HPDE6-E6E7 (cell line): ENCODE data around the gene POLR2H.
"Not testable (repeated sequence)": the region's sequence is repeated elsewhere in the genome, so short reads cannot be mapped to it uniquely, and the experiment has no call there.

ENCODE experiments used
- DNase-seq: peaks from one replicate; pipeline ENCODE4 v3.0.0; 2011; ENCODE audit warnings: missing footprints; ENCODE audit errors: extremely low spot score

Gene POLR2H

DNA sequence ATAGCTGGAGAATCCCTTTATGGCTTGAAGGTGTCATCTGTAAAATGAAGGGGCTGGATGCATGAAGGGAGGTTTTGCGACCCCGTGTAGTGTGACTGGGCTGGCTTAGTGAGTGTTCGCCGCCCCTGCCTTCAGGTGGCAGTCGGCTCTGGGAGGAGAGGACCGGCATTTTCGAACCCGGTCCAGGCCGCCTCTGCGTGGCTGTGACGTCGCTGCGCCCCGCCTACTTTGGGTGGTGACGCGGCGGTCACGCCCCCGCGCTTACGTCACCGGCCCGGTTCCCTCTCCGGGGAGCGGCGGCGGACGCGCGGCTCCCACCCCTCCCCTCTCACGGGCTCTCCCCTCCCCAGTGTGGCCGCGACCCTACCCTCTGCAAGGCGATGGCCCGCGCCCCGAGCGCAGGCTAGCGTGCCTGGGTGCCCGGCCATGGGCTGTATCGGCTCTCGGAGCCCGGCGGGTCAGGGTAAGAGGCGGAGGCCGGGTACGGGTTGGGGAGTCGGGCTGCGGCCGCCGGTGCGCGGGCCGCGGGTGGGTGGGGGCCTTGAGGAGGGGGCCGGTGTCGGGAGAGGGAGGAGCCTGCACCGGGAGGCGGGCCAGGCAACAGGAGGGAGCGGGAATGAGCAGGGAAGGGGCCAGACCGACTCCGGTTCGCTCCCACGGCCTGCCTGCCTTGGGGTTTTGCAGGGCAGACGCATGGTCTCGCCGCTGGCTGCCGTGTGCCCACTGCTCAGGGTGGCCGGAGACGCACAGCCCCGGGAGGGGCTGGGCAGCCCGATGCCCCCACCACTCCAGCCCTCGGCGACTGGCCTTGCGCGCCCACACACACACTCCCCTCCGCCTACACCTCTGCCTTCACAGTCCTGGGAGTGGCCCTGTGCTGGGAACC is 25.6 kb upstream of the POLR2H start:
- no peak for DNase-seq

DNA sequence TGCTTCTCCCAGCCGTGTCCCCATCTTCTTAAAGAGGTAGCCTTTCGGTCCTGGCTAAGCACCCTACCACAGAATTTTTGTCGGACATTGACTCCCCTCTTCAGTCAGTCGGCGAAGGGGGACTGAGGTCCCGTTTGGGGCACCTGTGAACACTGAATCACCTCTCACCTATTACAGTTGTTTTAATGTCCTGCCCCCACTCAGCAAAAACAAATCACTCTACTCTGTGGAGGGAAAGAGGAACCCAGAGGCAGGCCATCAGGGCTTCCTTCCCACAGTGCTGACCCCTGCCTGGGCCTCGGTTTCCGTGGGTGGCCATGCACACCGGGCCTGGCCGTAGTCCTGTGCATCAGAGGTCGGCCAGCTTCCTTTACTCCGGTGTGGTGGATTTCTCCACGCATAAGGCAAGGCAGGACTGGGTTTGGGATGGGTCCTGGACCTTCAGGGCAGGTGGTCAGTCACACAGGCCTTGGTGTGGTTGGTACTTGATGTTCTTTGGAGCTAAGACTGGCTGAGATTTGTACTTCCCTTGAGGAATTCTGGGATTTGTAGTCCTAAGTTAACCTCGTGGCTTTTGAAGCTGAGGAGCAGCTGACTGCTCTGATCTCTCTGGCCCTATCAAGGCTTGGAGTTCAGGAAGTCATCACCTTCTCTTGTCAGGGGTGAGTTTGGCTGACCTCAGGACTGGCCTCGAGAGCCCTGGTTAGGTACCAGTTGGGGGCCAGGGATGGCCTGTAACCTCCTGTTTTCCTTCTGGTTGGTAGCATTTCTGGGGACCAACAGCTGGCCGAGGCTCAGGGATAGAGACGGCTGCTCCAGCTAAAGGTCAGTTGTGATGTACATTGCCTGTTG is 24.7 kb upstream of the POLR2H start:
- DNase-seq: no peak

DNA sequence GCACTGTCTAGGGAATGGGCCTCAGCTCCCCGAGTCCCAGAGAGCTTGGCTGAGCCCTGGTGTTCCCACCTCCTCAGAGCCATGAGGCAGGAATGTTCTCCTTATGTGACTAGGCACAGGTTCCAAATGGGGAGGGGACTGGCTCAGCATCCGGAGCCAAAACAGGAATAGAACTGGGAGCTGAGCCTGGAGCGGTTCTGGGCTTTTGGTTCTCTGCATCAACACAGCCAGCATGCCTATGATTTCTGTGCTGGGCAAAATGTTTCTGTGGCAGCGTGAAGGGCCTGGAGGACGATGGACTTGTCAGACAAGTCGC is 24.2 kb upstream of the POLR2H start, which contains the start of gene FAM131A:
FAM131A (plus strand) TSS at position 202 of the 316 bp plus-strand sequence; CDS start at position 233, 31 bp downstream.
- DNase-seq: no peak

DNA sequence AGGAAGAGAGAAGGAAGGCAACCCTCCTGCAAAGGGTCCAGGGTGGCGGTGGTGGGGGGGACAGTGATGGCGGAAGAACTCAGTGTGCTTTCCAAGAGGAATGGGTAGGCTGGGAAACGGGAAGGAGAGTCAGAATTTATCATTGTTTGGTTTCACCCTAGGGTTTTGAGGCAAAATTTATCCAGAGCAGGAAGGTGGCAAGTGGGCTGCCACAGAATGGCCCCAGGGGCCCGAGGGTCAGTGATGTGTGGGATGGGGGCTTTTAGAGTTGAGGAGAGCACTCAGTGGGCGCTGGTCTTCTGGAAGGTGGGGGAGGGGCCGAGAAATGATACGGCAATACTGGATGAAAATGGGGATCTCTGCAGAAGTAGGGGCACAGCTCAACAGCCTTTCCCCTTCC is 23.5 kb upstream of the POLR2H start:
- DNase-seq: no peak

DNA sequence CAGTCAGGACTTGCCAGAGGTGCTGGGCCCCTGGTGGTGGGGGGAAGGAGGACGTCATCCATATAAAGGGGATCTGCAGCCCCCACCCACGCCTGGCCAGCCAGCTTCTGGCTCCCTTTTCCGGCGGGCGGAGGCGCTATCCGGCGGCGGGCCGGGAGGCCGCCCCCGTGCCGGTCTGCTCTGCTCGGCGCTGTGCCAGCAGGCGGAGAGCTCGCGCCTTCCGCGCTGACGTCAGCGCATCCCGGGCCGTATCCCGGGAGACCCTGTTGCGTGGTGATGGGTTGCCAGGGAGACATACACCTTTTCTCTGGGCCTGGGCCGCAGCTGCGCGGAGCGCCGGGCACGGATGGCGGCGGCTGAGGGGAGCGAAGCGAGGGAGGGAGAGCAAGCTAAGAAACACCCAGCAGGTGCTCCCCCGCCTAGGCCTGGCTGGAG is 23.0 kb upstream of the POLR2H start:
- no peak for DNase-seq

DNA sequence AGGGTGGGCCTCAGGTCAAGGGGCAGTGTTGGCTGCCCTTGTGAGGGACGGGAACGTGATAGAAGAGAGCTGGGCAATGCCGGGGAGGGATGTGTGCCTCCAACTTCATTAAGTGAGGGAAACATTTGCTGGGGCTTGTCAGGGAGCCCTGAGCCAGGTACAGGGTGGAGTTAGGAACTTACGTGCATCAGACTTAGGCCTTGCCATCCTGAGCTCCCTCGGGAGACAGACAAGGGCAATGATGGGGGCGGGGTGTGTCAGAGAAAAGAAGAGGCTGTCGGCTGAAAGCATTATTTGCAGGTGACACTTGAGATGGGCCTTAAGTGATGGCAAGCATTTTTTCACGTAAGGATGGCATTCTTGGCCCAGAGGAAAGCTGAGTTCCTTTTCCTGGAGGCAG is 22.5 kb upstream of the POLR2H start:
- DNase-seq: no peak

DNA sequence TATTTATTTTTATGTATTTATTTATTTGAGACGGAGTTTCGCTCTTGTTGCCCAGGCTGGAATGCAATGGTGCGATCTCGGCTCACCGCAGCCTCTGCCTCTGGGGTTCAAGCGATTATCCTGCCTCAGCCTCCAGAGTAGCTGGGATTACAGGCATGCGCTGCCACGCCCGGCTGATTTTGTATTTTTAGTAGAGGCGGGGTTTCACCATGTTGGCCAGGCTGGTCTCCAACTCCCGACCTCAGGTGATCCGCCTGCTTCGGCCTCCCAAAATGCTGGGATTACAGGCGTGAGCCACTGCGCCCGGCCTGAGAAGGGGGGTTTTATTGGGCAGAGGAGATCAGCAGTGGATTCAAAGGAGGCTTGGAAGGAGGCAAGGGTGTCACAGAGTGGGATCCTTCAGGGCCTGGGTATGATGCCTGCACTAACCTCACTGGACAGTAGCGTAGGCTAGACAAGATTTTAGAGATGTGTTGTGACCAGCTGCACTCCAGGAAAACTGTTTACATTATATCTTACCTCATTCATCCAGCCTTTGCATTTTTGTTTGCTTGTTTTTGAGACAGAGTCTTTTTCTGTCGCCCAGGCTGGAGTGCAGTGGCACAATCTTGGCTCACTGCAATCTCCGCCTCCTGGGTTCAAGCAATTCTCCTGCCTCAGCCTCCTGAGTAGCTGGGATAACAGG is 21.9 kb upstream of the POLR2H start:
- DNase-seq: not testable (repeated sequence)

DNA sequence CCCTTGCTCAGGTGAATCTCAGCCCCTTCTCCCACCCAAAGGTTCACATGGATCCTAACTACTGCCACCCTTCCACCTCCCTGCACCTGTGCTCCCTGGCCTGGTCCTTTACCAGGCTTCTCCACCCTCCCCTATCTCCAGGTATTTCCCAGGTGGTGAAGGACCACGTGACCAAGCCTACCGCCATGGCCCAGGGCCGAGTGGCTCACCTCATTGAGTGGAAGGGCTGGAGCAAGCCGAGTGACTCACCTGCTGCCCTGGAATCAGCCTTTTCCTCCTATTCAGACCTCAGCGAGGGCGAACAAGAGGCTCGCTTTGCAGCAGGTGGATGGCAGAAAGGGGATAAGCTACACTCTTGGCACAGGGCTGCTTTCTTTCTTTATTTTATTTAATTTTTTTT is 19.6 kb upstream of the POLR2H start:
- DNase-seq: peak; percentile 94

DNA sequence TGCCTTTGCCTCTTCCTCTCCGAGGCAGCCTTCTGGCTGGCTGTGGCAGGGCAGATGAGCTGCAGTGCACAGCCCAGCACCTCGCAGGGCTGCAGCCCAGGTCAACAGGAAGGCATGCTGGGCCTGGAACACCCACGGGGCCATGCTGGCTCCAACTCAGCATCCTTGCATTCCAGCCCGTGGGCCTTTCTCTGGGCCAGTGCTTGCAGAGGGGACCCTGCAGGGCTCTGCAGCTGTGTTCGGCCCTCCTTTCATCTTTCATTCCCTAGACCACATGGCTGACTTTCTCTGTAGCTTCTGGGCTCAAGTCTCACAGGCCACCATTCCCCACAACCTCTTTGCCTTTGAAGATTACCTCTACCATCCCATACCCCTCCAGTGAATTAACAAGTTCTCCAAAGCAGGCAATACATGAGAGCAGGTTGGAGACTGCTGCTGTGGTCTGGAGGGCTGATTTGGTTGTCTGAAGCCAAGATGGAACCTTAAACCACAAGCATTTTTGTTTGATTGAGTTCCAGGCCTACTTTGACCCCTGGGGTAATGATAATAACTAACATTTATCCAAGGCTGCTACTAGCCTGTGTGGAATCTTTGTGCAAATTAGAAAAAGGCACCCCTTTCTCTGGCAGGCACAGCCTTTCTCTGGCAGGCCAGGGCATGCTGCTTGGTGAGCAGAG is 18.2 kb upstream of the POLR2H start:
- DNase-seq: no peak

DNA sequence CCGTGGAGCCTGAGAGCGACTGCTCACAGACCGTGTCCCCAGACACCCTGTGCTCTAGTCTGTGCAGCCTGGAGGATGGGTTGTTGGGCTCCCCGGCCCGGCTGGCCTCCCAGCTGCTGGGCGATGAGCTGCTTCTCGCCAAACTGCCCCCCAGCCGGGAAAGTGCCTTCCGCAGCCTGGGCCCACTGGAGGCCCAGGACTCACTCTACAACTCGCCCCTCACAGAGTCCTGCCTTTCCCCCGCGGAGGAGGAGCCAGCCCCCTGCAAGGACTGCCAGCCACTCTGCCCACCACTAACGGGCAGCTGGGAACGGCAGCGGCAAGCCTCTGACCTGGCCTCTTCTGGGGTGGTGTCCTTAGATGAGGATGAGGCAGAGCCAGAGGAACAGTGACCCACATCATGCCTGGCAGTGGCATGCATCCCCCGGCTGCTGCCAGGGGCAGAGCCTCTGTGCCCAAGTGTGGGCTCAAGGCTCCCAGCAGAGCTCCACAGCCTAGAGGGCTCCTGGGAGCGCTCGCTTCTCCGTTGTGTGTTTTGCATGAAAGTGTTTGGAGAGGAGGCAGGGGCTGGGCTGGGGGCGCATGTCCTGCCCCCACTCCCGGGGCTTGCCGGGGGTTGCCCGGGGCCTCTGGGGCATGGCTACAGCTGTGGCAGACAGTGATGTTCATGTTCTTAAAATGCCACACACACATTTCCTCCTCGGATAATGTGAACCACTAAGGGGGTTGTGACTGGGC is 16.8 kb upstream of the POLR2H start:
- no peak for DNase-seq

DNA sequence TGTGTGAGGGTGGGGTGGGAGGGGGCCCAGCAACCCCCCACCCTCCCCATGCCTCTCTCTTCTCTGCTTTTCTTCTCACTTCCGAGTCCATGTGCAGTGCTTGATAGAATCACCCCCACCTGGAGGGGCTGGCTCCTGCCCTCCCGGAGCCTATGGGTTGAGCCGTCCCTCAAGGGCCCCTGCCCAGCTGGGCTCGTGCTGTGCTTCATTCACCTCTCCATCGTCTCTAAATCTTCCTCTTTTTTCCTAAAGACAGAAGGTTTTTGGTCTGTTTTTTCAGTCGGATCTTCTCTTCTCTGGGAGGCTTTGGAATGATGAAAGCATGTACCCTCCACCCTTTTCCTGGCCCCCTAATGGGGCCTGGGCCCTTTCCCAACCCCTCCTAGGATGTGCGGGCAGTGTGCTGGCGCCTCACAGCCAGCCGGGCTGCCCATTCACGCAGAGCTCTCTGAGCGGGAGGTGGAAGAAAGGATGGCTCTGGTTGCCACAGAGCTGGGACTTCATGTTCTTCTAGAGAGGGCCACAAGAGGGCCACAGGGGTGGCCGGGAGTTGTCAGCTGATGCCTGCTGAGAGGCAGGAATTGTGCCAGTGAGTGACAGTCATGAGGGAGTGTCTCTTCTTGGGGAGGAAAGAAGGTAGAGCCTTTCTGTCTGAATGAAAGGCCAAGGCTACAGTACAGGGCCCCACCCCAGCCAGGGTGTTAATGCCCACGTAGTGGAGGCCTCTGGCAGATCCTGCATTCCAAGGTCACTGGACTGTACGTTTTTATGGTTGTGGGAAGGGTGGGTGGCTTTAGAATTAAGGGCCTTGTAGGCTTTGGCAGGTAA is 16.0 kb upstream of the POLR2H start:
- peak; percentile 80 for DNase-seq

DNA sequence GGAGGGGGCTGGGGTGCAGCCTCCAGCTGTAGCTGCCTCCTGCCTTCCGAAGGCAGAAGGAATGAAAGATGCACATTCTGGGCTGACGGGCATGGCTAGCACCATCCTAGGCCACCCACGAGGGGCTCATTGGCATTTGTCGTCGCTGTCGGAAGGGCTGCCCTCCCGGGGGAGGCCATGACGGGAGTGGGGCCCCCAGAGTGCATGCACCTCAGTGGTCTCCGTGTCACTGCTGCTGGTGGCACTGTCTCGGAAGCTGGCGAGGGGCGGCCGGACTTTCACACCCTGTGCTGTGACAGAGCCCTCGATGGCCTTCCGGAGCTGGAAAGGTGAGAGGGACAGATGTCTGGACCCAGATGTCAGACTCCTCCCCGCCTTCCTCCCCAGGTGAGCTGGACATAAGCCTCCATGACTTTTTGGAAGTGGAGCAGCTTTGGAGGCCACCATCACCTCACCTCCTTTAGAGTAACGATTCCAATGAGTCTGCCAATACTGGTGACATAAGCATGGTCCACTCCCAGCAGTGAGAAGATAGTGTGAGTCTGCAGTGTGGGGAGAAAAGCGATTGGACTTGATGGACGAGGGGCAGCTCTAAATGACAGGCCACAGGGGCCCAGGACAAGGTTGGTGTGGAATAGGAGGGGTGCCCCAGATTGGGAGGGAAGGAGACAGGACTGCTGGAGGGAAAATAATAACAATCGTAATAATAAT is 14.9 kb upstream of the POLR2H start:
- no peak for DNase-seq

DNA sequence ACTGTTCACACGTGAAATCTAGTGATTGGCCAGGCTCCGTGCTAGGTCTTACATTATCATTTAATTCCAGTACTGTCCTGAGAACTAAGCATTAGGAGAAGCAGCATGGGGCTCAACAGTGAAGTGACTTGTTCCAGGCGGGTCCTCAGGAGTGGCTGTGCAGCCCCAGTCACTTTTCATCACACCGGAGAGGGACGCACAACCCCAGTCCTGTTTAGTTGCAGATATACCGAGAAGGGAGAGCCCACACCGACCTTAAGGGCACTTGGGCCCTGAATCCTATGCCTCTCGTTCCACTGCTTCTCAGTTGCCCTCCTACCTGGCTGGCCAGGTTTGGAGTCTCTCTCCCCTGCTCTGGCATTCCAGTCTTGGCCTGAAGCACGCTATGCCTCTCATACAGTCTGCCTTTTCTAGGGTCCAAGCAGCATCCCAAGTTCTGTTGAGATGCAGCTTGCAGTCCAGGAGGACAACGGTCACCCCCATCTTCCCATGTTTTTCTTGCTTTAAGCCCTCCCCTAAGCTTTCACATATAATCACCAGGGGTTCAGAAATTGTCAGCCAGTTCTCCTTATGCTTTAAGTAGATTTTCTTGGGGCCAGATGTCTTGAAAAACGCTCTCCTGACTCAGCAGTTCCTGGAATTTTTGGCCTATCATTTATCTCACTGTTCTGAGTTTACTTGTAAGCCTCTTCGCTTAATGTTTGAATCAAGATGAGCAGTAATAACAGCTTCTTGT is 14.0 kb upstream of the POLR2H start:
- DNase-seq: no peak

DNA sequence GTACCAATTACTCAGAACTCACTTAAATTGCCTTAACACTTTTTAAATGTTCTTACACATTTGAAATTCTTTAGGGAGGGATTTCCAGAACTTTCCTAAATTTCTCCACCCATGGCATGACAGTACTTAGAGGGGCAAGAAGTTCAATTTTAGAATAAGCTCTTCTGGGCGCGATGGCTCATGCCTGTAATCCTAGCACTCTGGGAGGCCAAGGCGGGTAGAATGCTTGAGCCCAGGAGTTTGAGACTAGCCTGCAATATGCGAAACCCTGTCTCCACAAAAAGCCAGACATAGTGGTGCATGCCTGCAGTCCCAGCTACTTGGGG is 13.5 kb upstream of the POLR2H start:
- no peak for DNase-seq

DNA sequence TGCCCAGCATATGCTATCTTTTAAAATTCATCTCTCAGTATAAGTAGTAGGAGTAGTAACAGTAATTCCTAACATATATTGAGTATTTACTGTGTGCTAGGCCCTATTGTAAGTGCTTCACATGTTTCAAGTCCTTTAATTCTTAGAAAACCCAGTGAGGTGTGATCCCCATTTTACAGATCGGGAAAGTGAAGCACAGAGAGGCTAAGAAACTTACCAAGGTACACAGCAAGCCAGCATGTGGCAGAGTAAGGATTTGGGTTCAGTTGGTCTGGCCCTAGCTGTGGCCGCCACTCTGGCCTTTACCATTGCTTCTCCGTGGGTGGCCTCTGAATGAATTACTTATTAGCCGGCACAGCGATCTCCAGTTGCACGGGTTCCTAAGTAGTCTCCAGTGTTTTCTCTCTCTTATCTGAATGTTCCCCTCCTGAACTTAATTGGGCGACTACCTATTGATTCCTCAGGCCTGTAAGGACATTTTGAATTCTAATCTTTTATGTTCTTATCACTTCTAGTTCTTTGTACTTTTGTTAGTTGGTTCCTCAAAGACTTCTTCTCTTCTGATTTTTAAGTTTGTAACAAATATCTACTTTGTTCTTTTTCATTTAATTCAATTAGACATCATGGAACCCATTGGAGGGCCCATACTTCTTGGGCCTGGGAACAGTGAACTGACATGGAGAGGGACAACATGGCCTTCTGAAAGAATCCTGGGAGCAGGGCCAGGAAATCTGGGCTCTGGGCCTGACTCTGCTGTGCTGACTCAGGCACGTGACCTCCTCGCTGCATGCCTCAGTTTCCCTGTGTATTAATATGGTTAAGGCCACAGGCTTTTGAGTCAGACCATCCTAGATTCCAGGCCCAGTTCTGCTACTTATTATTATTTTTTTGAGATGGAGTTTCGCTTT is 11.7 kb upstream of the POLR2H start:
- DNase-seq: no peak

DNA sequence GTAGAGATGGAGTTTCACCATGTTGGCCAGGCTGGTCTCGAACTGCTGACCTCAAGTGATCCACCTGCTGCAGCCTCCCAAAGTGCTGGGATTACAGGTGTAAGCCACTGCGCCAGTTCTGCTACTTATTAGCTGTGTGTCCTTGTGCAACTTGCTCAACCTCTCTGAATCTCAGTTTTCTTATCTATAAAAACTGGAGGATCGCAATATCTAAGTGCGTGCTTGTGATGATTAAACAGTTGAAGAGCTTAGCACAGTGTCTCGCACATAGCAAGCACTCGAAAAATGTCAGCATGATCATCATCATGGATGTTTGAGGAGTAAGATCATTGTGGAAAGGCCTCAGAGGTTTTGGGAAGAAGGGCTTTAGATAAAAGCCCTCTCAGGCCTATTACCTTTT is 10.9 kb upstream of the POLR2H start:
- DNase-seq: no peak

DNA sequence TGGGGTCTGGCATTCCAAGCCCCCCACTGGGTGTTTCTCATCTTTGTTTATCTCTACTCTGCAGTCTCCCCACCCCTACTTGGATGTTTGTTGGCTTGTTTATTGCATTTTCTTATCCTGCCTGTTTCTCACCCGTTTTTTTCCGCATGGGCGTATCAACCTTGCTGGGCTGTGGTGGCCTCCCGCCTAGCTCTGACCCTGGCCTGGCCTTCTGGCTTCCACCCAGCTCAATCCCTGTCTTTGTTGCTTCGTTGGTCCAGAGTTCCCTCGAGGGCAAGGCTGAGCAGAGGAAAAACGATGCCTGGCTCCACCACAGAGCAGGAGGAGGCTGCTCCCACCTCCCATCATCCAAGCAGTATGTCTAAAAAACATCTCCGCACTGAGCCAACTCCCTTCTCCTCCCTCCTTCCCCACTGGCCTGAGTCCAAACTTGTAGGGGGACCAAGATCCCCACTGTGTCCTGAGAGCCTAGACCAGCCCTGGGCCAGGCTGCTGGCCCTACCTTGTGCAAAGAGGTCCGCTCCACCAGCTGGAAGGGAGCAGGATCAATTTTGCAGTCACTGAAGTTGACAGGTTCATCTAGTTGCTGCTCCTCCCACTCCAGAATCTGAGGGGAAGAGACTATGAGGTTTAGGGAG is 9.9 kb upstream of the POLR2H start:
- no peak for DNase-seq
